Adipocyte (in vitro differentiated cells): ENCODE data around the gene FERD3L.

Source experiments
- DNase-seq: peaks from one replicate; pipeline ENCODE4 v3.0.0-alpha.2; 2015; ENCODE audit warnings: low read depth
- H3K27me3 ChIP-seq: replicated peaks from 2 replicates; pipeline ENCODE4 v1.7.0; 2013; ENCODE audit warnings: mild to moderate bottlenecking, low read length, moderate library complexity; ENCODE audit not compliant: control insufficient read depth, insufficient read depth
- H3K36me3 ChIP-seq: 2 replicates; pipeline ENCODE4 v1.7.0; 2013; ENCODE audit warnings: low read length, mild to moderate bottlenecking, moderate library complexity; ENCODE audit not compliant: control insufficient read depth, insufficient read depth, severe bottlenecking
- H3K4me1 ChIP-seq: 2 replicates; pipeline ENCODE4 v1.7.0; 2013; ENCODE audit warnings: mild to moderate bottlenecking, low read length, moderate library complexity; ENCODE audit not compliant: control insufficient read depth, insufficient read depth
- H3K4me3 ChIP-seq: 2 replicates; pipeline ENCODE4 v1.7.0; 2013; ENCODE audit warnings: mild to moderate bottlenecking, low read length, moderate library complexity
- H3K9ac ChIP-seq: 2 replicates; pipeline ENCODE4 v1.7.0; 2013; ENCODE audit warnings: mild to moderate bottlenecking, low read length, moderate library complexity
- H3K9me3 ChIP-seq: 2 replicates; pipeline ENCODE4 v1.7.0; 2013; ENCODE audit warnings: mild to moderate bottlenecking, low read length, moderate library complexity; ENCODE audit not compliant: control insufficient read depth

FERD3L gene

DNA sequence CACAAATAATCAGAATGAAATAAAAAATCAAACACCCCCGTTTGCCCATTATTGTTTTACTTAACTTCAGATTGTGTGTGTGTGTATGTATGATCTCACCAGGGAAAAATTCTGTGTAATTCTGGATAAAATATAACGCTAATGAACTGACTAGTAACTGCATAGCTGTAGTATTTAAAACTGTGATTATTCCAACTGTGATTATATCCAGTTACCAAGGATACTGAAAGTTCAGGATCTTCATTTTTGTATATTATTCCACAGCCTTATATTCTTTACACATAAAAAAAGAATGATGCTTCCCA lies 30.7 kb downstream of the FERD3L start:
- Histone ChIP-seq H3K9me3 (no peaks in the 10 kb centered on the region), H3K4me3 (peak overlapping the region; percentile 98), H3K9ac (peak overlapping the region; percentile 98), H3K4me1 (peaks cover 24% of the 10 kb centered on the region), H3K36me3 (no peaks in the 10 kb centered on the region), H3K27me3 (no peaks in the 10 kb centered on the region)
- DNase-seq, result peak; percentile 62

DNA sequence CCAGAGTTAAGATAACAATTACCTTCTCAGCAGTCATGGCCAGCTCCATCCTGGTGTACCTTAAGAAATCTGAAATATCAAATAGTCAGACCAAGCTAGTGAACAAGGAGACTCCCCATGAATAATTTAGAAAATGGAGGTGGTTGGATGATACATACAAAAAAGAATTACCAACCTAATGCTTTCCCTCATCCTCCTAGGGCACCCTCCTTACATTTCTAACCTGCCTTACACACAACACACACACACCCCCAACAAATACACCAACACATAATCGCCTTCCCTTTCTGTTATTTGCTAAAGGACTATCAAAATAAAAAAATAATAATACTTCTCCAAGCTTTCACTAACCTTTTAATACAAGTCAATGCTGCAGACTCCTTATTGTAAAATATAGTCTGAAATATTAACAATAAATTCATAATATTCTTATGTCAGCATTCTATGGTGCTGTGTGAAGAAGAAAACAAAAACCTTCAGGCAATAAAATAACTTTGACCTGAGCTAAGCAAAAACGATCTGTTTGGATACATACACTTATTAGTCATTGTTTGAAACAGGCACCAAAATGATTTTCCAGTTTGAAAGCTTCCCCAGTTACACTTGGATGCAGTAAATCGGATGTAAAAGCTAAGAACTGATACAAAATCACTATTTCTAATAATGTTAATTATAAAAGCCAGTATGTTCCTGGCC lies 31.2 kb downstream of the FERD3L start:
- peak overlapping the region; percentile 98 for H3K9ac ChIP-seq
- H3K27me3 ChIP-seq, result no peaks in the 10 kb centered on the region
- no peaks in the 10 kb centered on the region for H3K36me3 ChIP-seq
- H3K4me3 ChIP-seq, result peak overlapping the region; percentile 98
- no peaks in the 10 kb centered on the region for H3K9me3 ChIP-seq
- peaks cover 27% of the 10 kb centered on the region for H3K4me1 ChIP-seq
- peak; percentile 51 for DNase-seq

DNA sequence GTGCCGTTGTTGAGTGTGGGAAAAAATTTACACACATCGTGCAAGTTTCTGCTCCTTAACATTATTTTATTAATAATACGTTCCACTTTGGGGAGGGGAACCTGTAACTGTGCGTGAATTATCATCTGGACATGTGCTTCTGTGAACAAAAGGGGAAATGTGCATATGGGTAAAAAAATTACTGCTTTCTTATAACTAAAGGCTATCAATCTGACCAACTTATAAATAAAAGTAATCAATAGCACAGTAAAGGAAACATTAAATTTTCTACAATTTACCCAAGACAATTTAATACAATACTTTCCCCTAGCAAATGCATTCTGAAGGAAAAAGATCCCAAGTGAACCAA lies 32.2 kb downstream of the FERD3L start:
- Histone ChIP-seq H3K4me3 (peak overlapping the region; percentile 98), H3K9ac (peak overlapping the region; percentile 98), H3K36me3 (no peaks in the 10 kb centered on the region), H3K4me1 (peaks cover 35% of the 10 kb centered on the region), H3K9me3 (no peaks in the 10 kb centered on the region), H3K27me3 (no peaks in the 10 kb centered on the region)
- DNase-seq, result no peak

- H3K4me1 ChIP-seq, result peaks cover 37% of the 10 kb centered on the region
- H3K4me3 ChIP-seq, result peak overlapping the region; percentile 98
- H3K9me3 ChIP-seq, result no peaks in the 10 kb centered on the region
- H3K36me3 ChIP-seq, result no peaks in the 10 kb centered on the region
- peak overlapping the region; percentile 98 for H3K9ac ChIP-seq
- no peaks in the 10 kb centered on the region for H3K27me3 ChIP-seq
- peak; percentile 92 for DNase-seq
Measured at GRCh38 chr7:19112274-19113001, 32.8 kb downstream of the FERD3L start.

- no peaks in the 10 kb centered on the region for H3K36me3 ChIP-seq
- H3K27me3 ChIP-seq, result no peaks in the 10 kb centered on the region
- peak overlapping the region; percentile 98 for H3K4me3 ChIP-seq
- H3K9me3 ChIP-seq, result no peaks in the 10 kb centered on the region
- H3K4me1 ChIP-seq, result peaks cover 42% of the 10 kb centered on the region
- DNase-seq, result peak; percentile 66
- H3K9ac ChIP-seq, result peak overlapping the region; percentile 98
Measured at GRCh38 chr7:19111474-19112273, 33.5 kb downstream of the FERD3L start.

GRCh38 chr7:19110776-19111175 lies 34.4 kb downstream of the FERD3L start:
- peaks cover 45% of the 10 kb centered on the region for H3K4me1 ChIP-seq
- H3K9me3 ChIP-seq, result no peaks in the 10 kb centered on the region
- H3K9ac ChIP-seq, result peak overlapping the region; percentile 98
- DNase-seq, result no peak
- no peaks in the 10 kb centered on the region for H3K27me3 ChIP-seq
- H3K36me3 ChIP-seq, result no peaks in the 10 kb centered on the region
- peak overlapping the region; percentile 98 for H3K4me3 ChIP-seq

DNA sequence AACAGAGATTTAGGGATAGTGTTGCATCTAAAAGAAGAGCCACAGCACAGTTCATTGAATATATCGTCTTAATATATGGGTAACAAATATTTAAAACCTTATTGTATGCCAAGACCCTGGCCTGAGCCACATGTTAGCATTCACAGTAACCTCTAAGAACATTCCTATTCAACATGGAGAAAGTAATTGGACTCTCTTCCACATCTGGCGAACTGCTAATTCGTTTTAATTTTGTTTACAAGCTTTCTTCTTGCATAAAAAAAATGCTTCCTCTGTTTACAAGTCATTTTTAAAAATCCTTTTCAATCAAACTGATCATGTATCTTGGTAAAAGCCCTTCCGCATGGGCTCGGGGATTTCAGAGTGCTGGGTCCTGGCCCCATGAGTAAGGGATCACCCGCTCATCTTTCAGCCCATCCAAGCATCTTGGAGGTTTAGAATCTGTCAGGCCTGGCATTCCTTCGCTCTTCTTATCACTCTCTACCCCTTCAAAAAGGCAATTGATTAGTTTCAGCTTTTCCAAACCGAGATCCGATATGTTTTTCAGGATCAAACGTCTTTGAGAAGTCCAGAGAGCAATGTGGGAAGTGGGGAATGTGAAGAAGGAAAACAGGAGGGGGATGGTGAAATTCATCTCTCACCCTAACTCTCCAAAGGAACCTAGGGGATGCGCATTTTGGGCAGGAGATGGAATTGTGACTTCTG lies 35.0 kb downstream of the FERD3L start:
- H3K36me3 ChIP-seq, result no peaks in the 10 kb centered on the region
- H3K4me1 ChIP-seq, result peaks cover 50% of the 10 kb centered on the region
- H3K9ac ChIP-seq, result no peak overlapping the region
- no peaks in the 10 kb centered on the region for H3K9me3 ChIP-seq
- peak; percentile 49 for DNase-seq
- no peaks in the 10 kb centered on the region for H3K27me3 ChIP-seq
- no peak overlapping the region for H3K4me3 ChIP-seq

DNA sequence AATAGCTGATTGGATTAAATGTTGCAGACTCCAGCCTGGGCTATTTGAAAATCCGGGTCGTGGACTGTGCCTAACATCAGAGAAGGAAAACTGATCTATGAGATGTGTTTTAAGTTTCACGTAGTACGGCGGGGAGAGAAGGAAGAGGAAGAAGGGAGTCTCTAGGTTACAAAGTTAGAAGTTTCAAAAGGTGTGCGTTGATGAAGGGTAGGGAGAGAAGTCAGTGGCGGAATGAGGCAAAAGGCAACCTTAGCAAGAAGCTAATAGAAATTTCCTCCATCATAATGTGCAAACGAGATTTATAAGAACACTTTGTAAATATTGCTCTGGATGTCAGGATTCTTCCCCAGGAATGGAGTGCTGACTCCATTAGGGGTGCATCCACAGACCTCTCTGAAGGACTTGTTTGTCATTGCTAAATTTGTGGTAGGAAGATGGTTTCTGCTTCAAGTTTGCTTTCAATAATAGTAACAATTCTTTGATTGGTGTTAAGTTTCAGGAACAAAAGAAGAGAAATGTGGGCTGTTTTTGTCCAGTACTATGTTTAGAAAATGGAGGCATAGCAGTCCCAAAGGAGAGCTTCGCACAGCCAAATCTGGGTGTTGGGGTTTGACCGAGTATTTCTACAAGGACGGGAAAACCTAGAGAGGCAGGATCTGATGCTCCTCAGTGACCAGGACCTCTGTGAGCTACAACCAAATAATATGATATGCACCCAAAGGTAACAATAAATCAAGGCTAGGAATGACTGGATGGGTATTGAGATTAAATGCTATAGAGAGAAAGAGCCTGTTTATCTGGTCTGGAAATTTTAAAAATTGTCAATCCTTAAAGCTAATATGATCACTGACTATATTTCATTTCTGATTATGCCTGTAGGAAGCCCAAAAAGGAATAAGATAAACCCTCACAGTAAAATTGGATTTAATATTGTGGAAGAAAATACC lies 35.9 kb downstream of the FERD3L start:
- no peaks in the 10 kb centered on the region for H3K9me3 ChIP-seq
- H3K4me1 ChIP-seq, result peaks cover 55% of the 10 kb centered on the region
- H3K27me3 ChIP-seq, result no peaks in the 10 kb centered on the region
- peak; percentile 38 for DNase-seq
- peak overlapping the region; percentile 91 for H3K4me3 ChIP-seq
- H3K9ac ChIP-seq, result peak overlapping the region; percentile 91
- H3K36me3 ChIP-seq, result no peaks in the 10 kb centered on the region

GRCh38 chr7:19107356-19108146 lies 37.7 kb downstream of the FERD3L start:
- Histone ChIP-seq H3K9me3 (no peaks in the 10 kb centered on the region), H3K9ac (peak overlapping the region; percentile 91), H3K27me3 (no peaks in the 10 kb centered on the region), H3K36me3 (no peaks in the 10 kb centered on the region), H3K4me3 (peak overlapping the region; percentile 91), H3K4me1 (peaks cover 53% of the 10 kb centered on the region)
- peak; percentile 88 for DNase-seq

DNA sequence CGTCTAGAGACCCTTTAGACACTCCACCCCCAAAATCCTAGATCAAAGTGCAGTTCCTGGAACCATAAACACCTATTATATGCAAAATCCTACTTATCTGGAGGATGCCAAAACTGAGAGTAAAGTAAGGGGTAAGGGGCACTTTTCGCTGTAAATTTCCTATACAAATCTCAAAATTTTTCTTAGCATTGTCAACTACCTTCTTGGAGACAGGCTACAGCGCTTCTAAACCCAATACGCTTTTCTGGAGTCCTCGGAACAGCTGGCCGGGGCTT lies 38.2 kb downstream of the FERD3L start:
- no peak for DNase-seq
- no peaks in the 10 kb centered on the region for H3K27me3 ChIP-seq
- H3K4me3 ChIP-seq, result peak overlapping the region; percentile 91
- peak overlapping the region; percentile 91 for H3K9ac ChIP-seq
- H3K4me1 ChIP-seq, result peaks cover 57% of the 10 kb centered on the region
- no peaks in the 10 kb centered on the region for H3K9me3 ChIP-seq
- H3K36me3 ChIP-seq, result no peaks in the 10 kb centered on the region
